Activated T-cell treated with anti-CD3 and anti-CD28 coated beads, Interleukin-2, amount 50 U/mL, for 48 hours (primary cell): ENCODE measurements around the gene EPS8L2.

ENCODE experiments used
- DNase-seq, 2 experiments: peaks; one replicate each; pipeline ENCODE4 v3.0.0-alpha.2; 2020

The EPS8L2 gene

GRCh38 chr11:690738-691633 is 15.0 kb upstream of the EPS8L2 start:
- DNase-seq = no peak

GRCh38 chr11:691710-692590 is 14.1 kb upstream of the EPS8L2 start:
- no peak for DNase-seq

- DNase-seq = peak in 1 of 2 experiments; percentile 35
Measured at GRCh38 chr11:692824-693414, 13.1 kb upstream of the EPS8L2 start.

- peak in 1 of 2 experiments; percentile 40 for DNase-seq
Measured at GRCh38 chr11:693415-693831, 12.6 kb upstream of the EPS8L2 start.

- no peak for DNase-seq
Measured at GRCh38 chr11:693887-694562, 12.0 kb upstream of the EPS8L2 start.

GRCh38 chr11:694563-695287 is 11.3 kb upstream of the EPS8L2 start, which contains the start of gene DEAF1:
Gene DEAF1 (minus strand): TSS chr11:695222. CDS start chr11:695047, 175 bp downstream.
- peak; percentile 99 to 100 for DNase-seq

- no peak for DNase-seq
Measured at GRCh38 chr11:695288-695537, 10.8 kb upstream of the EPS8L2 start.

GRCh38 chr11:695538-696248 is 10.3 kb upstream of the EPS8L2 start, which contains the start of gene TMEM80:
Gene TMEM80 (plus strand): TSS chr11:695816. CDS start chr11:695828, 12 bp downstream.
- DNase-seq = peak; percentile 99

GRCh38 chr11:696955-697491 is 9.0 kb upstream of the EPS8L2 start:
- DNase-seq = no peak

- DNase-seq = no peak
Measured at GRCh38 chr11:697811-698311, 8.2 kb upstream of the EPS8L2 start.

GRCh38 chr11:698493-699115 is 7.4 kb upstream of the EPS8L2 start:
- no peak for DNase-seq

GRCh38 chr11:699116-699508 is 6.9 kb upstream of the EPS8L2 start:
- DNase-seq = no peak

- no peak for DNase-seq
Measured at GRCh38 chr11:699753-700152, 6.3 kb upstream of the EPS8L2 start.

GRCh38 chr11:701741-702461 is 4.1 kb upstream of the EPS8L2 start:
- DNase-seq = no peak

GRCh38 chr11:702462-703461 is 3.3 kb upstream of the EPS8L2 start:
- no peak for DNase-seq

GRCh38 chr11:703506-703905 is 2.5 kb upstream of the EPS8L2 start:
- DNase-seq = no peak

GRCh38 chr11:704228-704674 is 1.8 kb upstream of the EPS8L2 start:
- no peak for DNase-seq
